H7 (cell line): ENCODE measurements around the gene UCP2. TPM values are rescaled to one million over a fixed set of nuclear protein-coding genes. Genes with fewer than 3 reads are reported as not detected.
"Not testable (repeated sequence)": the region's sequence is repeated elsewhere in the genome, so short reads cannot be mapped to it uniquely, and the experiment has no call there.

Experiments used
- DNase-seq: peaks from one replicate; pipeline ENCODE4 v3.0.0; 2012
- H3K27me3 ChIP-seq: 2 replicates; pipeline ENCODE4 v1.6.0; 2011; ENCODE audit warnings: mild to moderate bottlenecking, low read length; ENCODE audit not compliant: control insufficient read depth, insufficient read depth
- H3K36me3 ChIP-seq: replicated peaks from 2 replicates; pipeline ENCODE4 v1.5.1; 2011; ENCODE audit warnings: low read length; ENCODE audit not compliant: control insufficient read depth, insufficient read depth
- H3K4me3 ChIP-seq: 2 replicates; pipeline ENCODE4 v1.5.1; 2011; ENCODE audit warnings: low read depth, mild to moderate bottlenecking, control low read depth, low read length, moderate library complexity; ENCODE audit not compliant: insufficient read depth
- total RNA-seq: library from RNA; depleted of rRNA; stranded (reverse); fragments of >200 nt; shearing (Covaris generic); gene quantifications from 2 replicates; pipeline ENCODE4 v1.2.3, GENCODE V29; 2014

The UCP2 gene
- total RNA-seq, 1 experiment from 2014 or later = 32.4 TPM

DNA sequence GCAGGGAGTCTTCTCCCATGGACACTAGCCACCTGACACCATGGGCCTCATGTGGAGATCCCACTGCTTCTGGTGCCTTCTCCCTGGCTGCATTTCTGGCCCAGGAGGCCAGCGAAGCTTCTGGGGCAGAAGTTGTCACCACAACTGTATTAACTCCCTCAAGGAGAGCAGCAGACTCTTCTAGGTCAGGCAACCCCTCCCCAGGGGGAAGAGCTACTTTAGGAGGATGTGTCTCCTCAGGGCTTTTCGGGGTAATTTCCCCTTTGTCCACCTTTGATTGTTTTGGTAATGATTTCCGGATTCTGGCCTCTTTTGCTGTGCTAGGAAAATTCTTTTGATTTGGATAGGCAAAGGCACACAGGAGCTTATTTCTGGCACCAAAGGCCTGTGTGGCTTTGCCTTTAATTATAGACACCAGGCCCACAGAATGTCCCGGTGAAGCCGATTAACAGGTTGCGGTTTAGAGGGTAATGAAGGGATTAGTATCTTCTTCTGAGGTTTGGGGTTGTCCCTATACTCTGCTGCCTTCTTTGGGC is 8.9 kb upstream of the UCP2 start:
- no peaks in the 10 kb centered on the region for H3K36me3 ChIP-seq
- no peaks in the 10 kb centered on the region for H3K27me3 ChIP-seq
- H3K4me3 ChIP-seq = no peak overlapping the region
- no peak for DNase-seq

GRCh38 chr11:73990730-73991129 is 8.1 kb upstream of the UCP2 start:
- H3K27me3 ChIP-seq = no peaks in the 10 kb centered on the region
- DNase-seq = no peak
- no peaks in the 10 kb centered on the region for H3K36me3 ChIP-seq
- no peak overlapping the region for H3K4me3 ChIP-seq

DNA sequence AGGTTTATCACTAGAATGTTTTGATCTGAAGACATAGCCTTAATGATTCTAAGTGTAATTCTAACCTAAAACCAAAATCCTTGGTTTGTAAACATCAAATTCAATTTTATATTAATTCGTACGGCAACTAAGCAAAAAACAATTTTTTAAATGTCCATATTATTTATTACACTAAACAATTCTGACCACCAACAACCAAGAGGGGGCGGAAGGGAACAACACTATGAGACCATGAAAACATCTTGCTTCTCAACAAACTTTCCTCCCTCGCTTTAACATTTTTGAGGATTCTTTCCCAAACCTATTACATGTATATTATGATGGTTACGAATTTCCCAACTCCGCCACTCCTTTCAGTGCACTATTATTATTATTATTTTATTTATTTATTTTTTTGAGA is 6.5 kb upstream of the UCP2 start:
- peak; percentile 19 for DNase-seq
- Histone ChIP-seq H3K36me3 (no peaks in the 10 kb centered on the region), H3K27me3 (no peaks in the 10 kb centered on the region), H3K4me3 (no peak overlapping the region)

DNA sequence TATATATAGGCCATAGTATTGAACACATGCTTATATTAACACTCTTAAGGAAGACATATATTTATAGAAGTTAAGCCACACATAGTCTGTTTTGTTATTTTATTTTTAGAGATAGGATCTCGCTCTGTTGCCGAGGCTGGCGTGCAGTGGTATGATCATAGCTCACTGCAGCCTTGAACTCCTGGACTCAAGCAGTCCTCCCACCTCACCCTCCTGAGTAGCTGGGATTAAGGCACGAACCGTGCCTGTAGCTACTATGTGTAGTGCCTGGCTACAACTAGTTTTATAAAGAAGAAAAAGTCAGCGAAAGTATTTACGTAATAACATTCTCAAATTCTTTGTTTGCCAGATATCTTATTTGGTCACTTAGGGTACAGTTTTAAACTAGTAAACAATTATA is 5.6 kb upstream of the UCP2 start:
- no peaks in the 10 kb centered on the region for H3K36me3 ChIP-seq

GRCh38 chr11:73985661-73986060 is 3.0 kb upstream of the UCP2 start:
- H3K27me3 ChIP-seq, H3K4me3 ChIP-seq, DNase-seq, H3K36me3 ChIP-seq: not testable (repeated sequence)

More for the DNA sequence above, 5.6 kb upstream of the UCP2 start:
- Histone ChIP-seq H3K27me3 (no peaks in the 10 kb centered on the region), H3K4me3 (no peak overlapping the region)
- no peak for DNase-seq

DNA sequence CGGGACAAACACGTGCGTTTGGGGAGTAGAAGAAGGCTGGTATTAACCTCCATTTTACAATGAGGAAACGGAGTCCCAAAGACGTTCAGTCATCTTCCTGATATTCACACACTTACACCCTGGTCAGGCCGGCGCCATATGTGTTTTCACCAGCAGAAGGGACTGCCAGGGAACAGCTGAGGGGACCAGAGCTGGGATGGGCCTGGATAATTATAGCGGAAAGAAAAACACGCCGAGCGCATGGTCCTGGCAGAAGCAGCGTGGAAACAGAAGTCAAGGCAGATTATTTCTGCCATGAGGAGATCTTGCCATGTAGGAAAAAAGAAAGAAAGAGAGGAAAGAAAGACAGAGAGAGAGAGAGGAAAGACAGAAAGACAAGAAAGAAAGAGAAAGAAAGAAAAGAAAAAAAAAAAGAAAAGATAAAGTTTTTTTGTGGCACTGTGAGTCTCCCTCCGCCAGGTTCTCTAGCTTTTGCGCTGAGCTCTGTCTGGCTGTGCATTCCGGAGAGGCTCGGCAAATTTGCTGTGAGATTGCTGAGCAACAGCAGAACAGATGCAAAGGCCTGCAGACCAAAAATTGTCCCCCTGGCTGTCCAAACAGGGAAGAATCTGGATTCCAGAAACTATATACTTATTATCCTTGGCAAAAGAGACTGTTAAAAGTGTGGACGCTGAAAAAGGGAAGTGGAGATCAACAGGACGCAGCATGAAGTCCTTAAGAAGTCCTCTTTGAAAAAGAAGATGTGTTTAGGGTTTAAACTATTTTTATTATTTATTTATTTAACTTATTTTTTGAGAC is 1.3 kb upstream of the UCP2 start:
- no peaks in the 10 kb centered on the region for H3K27me3 ChIP-seq
- H3K4me3 ChIP-seq = peak overlapping the region; percentile 81
- no peak for DNase-seq
- peaks cover 11% of the 10 kb centered on the region for H3K36me3 ChIP-seq

DNA sequence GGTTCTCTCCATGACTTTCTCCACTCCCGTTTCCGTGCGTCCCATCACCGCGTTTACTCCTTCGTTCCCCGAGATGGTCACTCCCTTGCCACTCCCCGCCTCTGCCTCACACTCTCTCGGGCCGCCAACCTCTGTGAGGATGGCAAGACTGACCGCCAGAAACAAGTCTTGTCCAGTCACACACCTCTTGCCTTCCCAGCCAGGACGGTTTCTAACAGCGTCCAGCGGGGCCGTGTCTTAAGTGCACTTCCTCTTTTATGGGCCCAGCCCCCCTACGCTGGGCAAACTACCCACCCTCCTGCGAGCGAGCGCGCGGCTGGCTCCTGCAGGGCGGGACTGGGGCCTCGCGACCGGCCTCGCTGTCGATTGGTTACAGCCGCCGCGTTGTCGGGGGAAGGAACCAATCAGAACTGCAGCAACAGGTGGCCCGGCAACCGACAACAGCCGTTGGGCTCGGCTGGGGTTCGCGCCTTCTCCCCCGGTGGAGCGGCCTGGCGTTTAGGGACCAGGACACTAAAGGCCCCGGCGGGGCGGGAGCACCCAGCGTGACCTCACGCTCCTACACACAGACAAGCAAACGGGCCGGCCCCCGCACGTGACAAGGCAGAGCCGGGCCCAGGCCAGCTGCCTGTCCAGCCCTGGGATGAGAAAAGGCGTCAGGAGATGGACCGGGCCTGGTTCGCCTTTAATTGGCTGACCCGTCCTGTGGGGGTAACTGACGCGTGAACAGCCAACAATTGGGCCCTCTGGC is 522 bp upstream of the UCP2 start:
- DNase-seq = peak; percentile 99
- Histone ChIP-seq H3K27me3 (no peaks in the 10 kb centered on the region), H3K36me3 (peaks cover 19% of the 10 kb centered on the region), H3K4me3 (peak overlapping the region; percentile 81)

DNA sequence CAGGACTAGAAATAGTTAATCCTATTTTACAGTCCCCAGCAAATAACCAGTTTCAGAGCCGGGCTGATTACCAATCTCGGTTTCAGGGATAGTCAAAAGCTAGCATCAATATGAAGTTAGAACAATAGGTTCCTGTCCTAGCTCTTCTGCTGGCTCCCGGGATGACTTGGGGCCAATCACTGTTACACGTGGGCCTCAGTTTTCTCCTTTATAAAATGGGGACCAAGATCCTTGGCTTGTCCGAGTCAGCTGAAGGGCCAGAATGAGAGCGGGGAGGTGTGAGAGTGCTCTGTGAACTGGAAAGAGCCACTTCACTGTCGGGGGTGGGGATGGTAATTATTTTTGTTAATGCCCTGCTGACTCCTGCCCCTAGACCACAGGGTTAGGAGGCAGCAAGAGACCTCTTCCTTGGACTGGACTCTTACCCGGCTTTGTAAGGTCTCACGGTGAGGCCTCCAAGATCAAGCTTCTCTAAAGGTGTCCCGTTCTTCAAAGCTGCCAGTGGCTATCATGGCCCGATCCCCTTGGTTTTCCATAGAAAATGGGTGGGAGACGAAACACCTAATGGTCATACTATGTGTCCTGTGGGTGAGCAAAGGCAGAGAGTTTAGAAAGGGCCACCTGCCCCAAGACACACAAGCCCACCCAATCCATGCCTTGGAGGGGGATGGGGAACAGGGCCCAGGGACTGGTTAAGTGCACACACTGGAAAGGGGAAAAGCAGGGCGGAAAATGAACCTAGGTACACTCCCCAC is 1.4 kb downstream of the UCP2 start:
- peaks cover 38% of the 10 kb centered on the region for H3K36me3 ChIP-seq
- peak; percentile 26 for DNase-seq
- H3K27me3 ChIP-seq = no peaks in the 10 kb centered on the region
- H3K4me3 ChIP-seq = peak overlapping the region; percentile 81

- Histone ChIP-seq H3K4me3 (no peak overlapping the region), H3K36me3 (peaks cover 43% of the 10 kb centered on the region), H3K27me3 (no peaks in the 10 kb centered on the region)
- peak; percentile 60 for DNase-seq
These were observed 2.4 kb downstream of the UCP2 start for GRCh38 chr11:73980001-73980961.

- no peak for DNase-seq
- Histone ChIP-seq H3K36me3 (peaks cover 48% of the 10 kb centered on the region), H3K4me3 (no peak overlapping the region), H3K27me3 (no peaks in the 10 kb centered on the region)
These were observed 4.0 kb downstream of the UCP2 start for GRCh38 chr11:73978576-73979086.

GRCh38 chr11:73977856-73978519 is 4.7 kb downstream of the UCP2 start:
- no peak for DNase-seq
- H3K27me3 ChIP-seq = no peaks in the 10 kb centered on the region
- no peak overlapping the region for H3K4me3 ChIP-seq
- H3K36me3 ChIP-seq = peaks cover 48% of the 10 kb centered on the region

DNA sequence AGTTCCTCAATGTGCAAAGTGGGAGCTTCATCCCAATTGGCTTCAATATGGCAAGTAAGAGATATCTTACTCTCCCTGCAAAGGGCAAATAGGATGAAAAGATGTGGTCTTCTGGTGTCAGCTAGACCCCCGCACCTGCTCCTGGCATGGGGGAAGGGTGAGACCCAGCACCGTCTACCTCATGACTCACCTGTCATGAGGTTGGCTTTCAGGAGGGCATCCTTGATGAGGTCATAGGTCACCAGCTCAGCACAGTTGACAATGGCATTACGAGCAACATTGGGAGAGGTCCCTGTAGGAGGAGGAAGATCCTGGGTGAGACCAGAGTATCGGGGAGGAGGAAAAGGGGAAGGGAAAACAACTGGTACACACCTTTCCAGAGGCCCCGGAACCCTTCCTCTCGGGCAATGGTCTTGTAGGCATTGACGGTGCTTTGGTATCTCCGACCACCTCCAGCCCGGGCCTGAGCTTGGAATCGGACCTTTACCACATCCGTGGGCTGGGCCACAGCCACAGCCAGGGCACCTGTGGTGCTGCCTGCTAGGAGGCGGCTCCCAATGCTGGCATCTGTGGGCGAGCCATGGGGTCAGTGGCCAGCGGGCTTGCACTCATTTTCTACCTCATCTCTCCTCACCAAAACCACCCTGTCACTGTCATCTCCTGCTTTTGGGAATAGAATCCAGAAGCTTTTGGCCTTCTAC is 6.0 kb downstream of the UCP2 start:
- no peak overlapping the region for H3K4me3 ChIP-seq
- peak; percentile 10 for DNase-seq
- H3K27me3 ChIP-seq = no peaks in the 10 kb centered on the region
- peaks cover 48% of the 10 kb centered on the region for H3K36me3 ChIP-seq

- no peaks in the 10 kb centered on the region for H3K27me3 ChIP-seq
- peaks cover 42% of the 10 kb centered on the region for H3K36me3 ChIP-seq
- no peak overlapping the region for H3K4me3 ChIP-seq
- DNase-seq = no peak
These were observed 7.2 kb downstream of the UCP2 start for GRCh38 chr11:73975479-73975757.
